CD4-positive, CD25-positive, alpha-beta regulatory T cell (primary cell): ENCODE results near the gene TRIM61. TPM values are rescaled to one million over a fixed set of nuclear protein-coding genes. Genes with fewer than 3 reads are reported as not detected.
"Not testable (repeated sequence)": the region's sequence is repeated elsewhere in the genome, so short reads cannot be mapped to it uniquely, and the experiment has no call there.

Source experiments
- ATAC-seq, 2 donors: fragments of 150-1000 bp; cut with Tn5 transposase; one replicate each; pipeline ENCODE4 v1.10.0; 2021; ENCODE audit warnings: low read depth in 2 of 2, moderate number of reproducible peaks in 2 of 2, moderate library complexity in 1 of 2
- DNase-seq, 3 donors: peaks; one replicate each; pipeline versions ENCODE4 v3.0.0 to v3.0.0-alpha.2; 2012 to 2022; ENCODE audit warnings: mixed read lengths in 1 of 3
- H3K27ac ChIP-seq: one replicate; pipeline ENCODE4 v1.7.0; 2013; ENCODE audit warnings: mild to moderate bottlenecking, low read length; ENCODE audit not compliant: insufficient read depth, poor library complexity, severe bottlenecking
- H3K27me3 ChIP-seq: one replicate; pipeline ENCODE4 v1.7.0; 2013; ENCODE audit warnings: low read length; ENCODE audit not compliant: control insufficient read depth, insufficient read depth
- H3K36me3 ChIP-seq: one replicate; pipeline ENCODE4 v1.7.0; 2013; ENCODE audit warnings: mild to moderate bottlenecking, low read length, moderate library complexity; ENCODE audit not compliant: control insufficient read depth, insufficient read depth
- H3K4me1 ChIP-seq: 2 replicates; pipeline ENCODE4 v1.7.0; 2013; ENCODE audit warnings: mild to moderate bottlenecking, low read length; ENCODE audit not compliant: insufficient read depth, control insufficient read depth, poor library complexity, severe bottlenecking
- H3K4me3 ChIP-seq: one replicate; pipeline ENCODE4 v1.7.0; 2013; ENCODE audit warnings: low read depth, mild to moderate bottlenecking, low read length, moderate library complexity
- H3K9me3 ChIP-seq, 2 experiments: 1 replicate in 1 of 2; 2 replicates in 1 of 2; pipeline ENCODE4 v1.7.0; 2013; ENCODE audit warnings: low read length in 2 of 2, mild to moderate bottlenecking in 1 of 2, moderate library complexity in 1 of 2; ENCODE audit not compliant: control insufficient read depth in 2 of 2
- H3K27ac Mint-ChIP-seq, 3 donors: one replicate each; pipeline ENCODE4 v1.8.0; 2020 to 2022; ENCODE audit warnings: mild to moderate bottlenecking in 3 of 3, mixed read lengths in 3 of 3, moderate library complexity in 2 of 3
- H3K27me3 Mint-ChIP-seq: one replicate; pipeline ENCODE4 v1.8.0; 2022; ENCODE audit warnings: mild to moderate bottlenecking, mixed read lengths
- H3K36me3 Mint-ChIP-seq: one replicate; pipeline ENCODE4 v1.8.0; 2020; ENCODE audit warnings: mixed read lengths
- H3K4me1 Mint-ChIP-seq, 4 donors: one replicate each; pipeline ENCODE4 v1.8.0; 2020 to 2022; ENCODE audit warnings: mixed read lengths in 4 of 4, mild to moderate bottlenecking in 1 of 4
- H3K4me3 Mint-ChIP-seq, 4 donors: one replicate each; pipeline ENCODE4 v1.8.0; 2020 to 2022; ENCODE audit warnings: mild to moderate bottlenecking in 4 of 4, mixed read lengths in 4 of 4, moderate library complexity in 3 of 4
- H3K9me3 Mint-ChIP-seq, 7 donors: one replicate each; pipeline ENCODE4 v1.8.0; 2020 to 2022; ENCODE audit warnings: mixed read lengths in 7 of 7, mild to moderate bottlenecking in 3 of 7, moderate library complexity in 2 of 7
- polyA plus RNA-seq, 4 donors: library from polyadenylated mRNA; unstranded; fragments of 300-500 nt; fragmentation: Illumina TruSeq; gene quantifications; one replicate each; pipeline ENCODE4 v1.2.3, GENCODE V29; 2021
- total RNA-seq: library from RNA; stranded (reverse); gene quantifications from one replicate; pipeline ENCODE4 v1.2.3, GENCODE V29; 2022

Gene TRIM61
- total and polyA plus RNA-seq, 5 donors from 2014 or later: 0.25 to 1.5 (median 0.34) TPM; not detected in 1

DNA sequence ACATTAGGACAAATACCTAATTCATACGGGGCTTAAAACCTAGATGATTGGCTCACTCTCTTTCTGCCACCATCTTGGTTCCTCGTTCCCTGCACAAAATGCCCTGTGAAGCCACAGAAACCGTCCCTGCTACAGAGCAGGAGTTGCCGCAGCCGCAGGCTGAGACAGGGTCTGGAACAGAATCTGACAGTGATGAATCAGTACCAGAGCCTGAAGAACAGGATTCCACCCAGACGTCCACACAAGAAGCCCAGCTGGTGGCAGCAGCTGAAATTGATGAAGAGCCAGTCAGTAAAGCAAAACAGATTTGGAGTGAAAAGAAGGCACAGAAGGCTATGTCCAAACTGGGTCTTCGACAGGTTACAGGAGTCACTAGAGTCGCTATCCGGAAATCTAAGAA lies 34.3 kb downstream of the TRIM61 start:
- Mint-ChIP-seq H3K27me3 (peaks cover 2% of the 10 kb centered on the region), H3K4me3 (no peak overlapping the region), H3K4me1 (no peaks in the 10 kb centered on the region), H3K27ac (no peak overlapping the region), H3K9me3 (peaks cover 0 to 8% (median 0%) of the 10 kb centered on the region in 7 donors), H3K36me3 (no peaks in the 10 kb centered on the region)
- no peak for ATAC-seq
- Histone ChIP-seq H3K4me3 (no peak overlapping the region), H3K4me1 (no peaks in the 10 kb centered on the region), H3K36me3 (no peaks in the 10 kb centered on the region), H3K27ac (no peak overlapping the region), H3K9me3 (no peaks in the 10 kb centered on the region), H3K27me3 (no peaks in the 10 kb centered on the region)
- no peak for DNase-seq

GRCh38 chr4:164937576-164938270 lies 39.7 kb downstream of the TRIM61 start:
- ATAC-seq (no peak), DNase-seq (no peak)
- Mint-ChIP-seq H3K27me3 (peaks cover 5% of the 10 kb centered on the region), H3K4me1 (no peaks in the 10 kb centered on the region), H3K4me3 (no peak overlapping the region), H3K9me3 (peaks cover 0 to 4% (median 0%) of the 10 kb centered on the region in 7 donors), H3K27ac (no peak overlapping the region), H3K36me3 (no peaks in the 10 kb centered on the region)
- H3K4me1 ChIP-seq: no peaks in the 10 kb centered on the region
- no peaks in the 10 kb centered on the region for H3K36me3 ChIP-seq
- H3K27ac ChIP-seq: no peak overlapping the region
- H3K27me3 ChIP-seq: no peaks in the 10 kb centered on the region
- no peaks in the 10 kb centered on the region for H3K9me3 ChIP-seq
- no peak overlapping the region for H3K4me3 ChIP-seq

GRCh38 chr4:164935865-164936606 lies 41.4 kb downstream of the TRIM61 start:
- H3K4me1 ChIP-seq, H3K27me3 ChIP-seq, H3K36me3 Mint-ChIP-seq, H3K36me3 ChIP-seq, H3K4me1 Mint-ChIP-seq, H3K9me3 Mint-ChIP-seq, H3K4me3 Mint-ChIP-seq, DNase-seq, ATAC-seq, H3K27me3 Mint-ChIP-seq, H3K27ac ChIP-seq, H3K9me3 ChIP-seq, H3K4me3 ChIP-seq, H3K27ac Mint-ChIP-seq: not testable (repeated sequence)

GRCh38 chr4:164935363-164935762 lies 42.1 kb downstream of the TRIM61 start:
- Mint-ChIP-seq H3K4me3 (no peak overlapping the region), H3K9me3 (peaks cover 0 to 2% (median 0%) of the 10 kb centered on the region in 7 donors), H3K4me1 (no peaks in the 10 kb centered on the region), H3K27me3 (peaks cover 5% of the 10 kb centered on the region), H3K27ac (peak overlapping the region in 1 of 3 donors; percentile 9), H3K36me3 (no peaks in the 10 kb centered on the region)
- no peak overlapping the region for H3K27ac ChIP-seq
- H3K27me3 ChIP-seq: no peaks in the 10 kb centered on the region
- no peaks in the 10 kb centered on the region for H3K4me1 ChIP-seq
- no peak for ATAC-seq
- H3K4me3 ChIP-seq: no peak overlapping the region
- DNase-seq: peak in 1 of 3 donors; percentile 4
- no peaks in the 10 kb centered on the region for H3K36me3 ChIP-seq
- H3K9me3 ChIP-seq: no peaks in the 10 kb centered on the region

GRCh38 chr4:164933244-164933643 lies 44.2 kb downstream of the TRIM61 start:
- Mint-ChIP-seq H3K9me3 (peaks cover 0 to 2% (median 0%) of the 10 kb centered on the region in 7 donors), H3K36me3 (no peaks in the 10 kb centered on the region), H3K27me3 (peaks cover 5% of the 10 kb centered on the region), H3K27ac (no peak overlapping the region), H3K4me3 (no peak overlapping the region), H3K4me1 (no peaks in the 10 kb centered on the region)
- H3K4me1 ChIP-seq: no peaks in the 10 kb centered on the region
- no peak for ATAC-seq
- H3K9me3 ChIP-seq: no peaks in the 10 kb centered on the region
- DNase-seq: no peak
- no peaks in the 10 kb centered on the region for H3K36me3 ChIP-seq
- no peaks in the 10 kb centered on the region for H3K27me3 ChIP-seq
- no peak overlapping the region for H3K4me3 ChIP-seq
- no peak overlapping the region for H3K27ac ChIP-seq

DNA sequence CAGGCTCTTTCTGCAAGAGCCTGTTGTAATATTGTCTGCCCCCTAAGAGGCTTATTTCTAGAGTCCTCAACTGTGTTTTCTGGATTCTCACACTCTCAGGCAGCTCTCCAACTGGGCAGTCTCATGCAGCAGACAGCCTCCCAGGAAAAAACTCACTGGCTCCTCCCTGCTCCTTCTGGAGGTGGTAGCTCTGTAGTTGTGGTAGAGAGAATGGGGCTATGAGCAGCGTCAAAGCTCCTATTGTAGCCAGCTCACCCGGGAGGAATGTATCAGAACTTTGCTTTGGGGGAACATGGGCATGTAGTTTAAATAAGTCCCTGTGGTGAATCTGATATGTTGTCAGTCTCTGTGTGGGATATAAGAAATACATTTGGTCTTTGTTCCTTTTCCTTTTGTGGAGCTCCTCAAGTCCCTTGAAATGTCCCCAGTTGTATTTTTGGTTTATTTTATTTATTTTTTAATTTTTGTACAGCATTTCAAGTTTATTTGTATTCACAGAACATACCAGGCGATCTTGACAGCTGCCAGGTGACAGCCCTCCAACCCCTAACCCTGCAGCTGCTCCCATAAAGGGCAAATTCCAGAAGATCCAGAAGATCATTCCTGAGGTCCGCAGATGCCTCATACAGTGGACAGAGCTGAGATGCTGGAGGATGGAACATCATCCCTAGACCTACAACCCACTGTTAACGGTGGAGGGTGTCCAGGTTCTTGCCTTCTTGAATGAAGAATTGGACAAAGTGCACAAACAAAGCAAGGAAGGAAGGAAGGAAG lies 45.7 kb downstream of the TRIM61 start:
- DNase-seq (no peak), ATAC-seq (no peak)
- Mint-ChIP-seq H3K27ac (no peak overlapping the region), H3K36me3 (no peaks in the 10 kb centered on the region), H3K4me1 (no peaks in the 10 kb centered on the region), H3K4me3 (no peak overlapping the region), H3K27me3 (peaks cover 5% of the 10 kb centered on the region), H3K9me3 (no peaks in the 10 kb centered on the region)
- no peaks in the 10 kb centered on the region for H3K4me1 ChIP-seq
- no peak overlapping the region for H3K4me3 ChIP-seq
- no peaks in the 10 kb centered on the region for H3K36me3 ChIP-seq
- H3K27ac ChIP-seq: no peak overlapping the region
- no peaks in the 10 kb centered on the region for H3K9me3 ChIP-seq
- no peaks in the 10 kb centered on the region for H3K27me3 ChIP-seq

- Mint-ChIP-seq H3K27ac (no peak overlapping the region), H3K4me3 (no peak overlapping the region), H3K9me3 (no peaks in the 10 kb centered on the region), H3K27me3 (peaks cover 3% of the 10 kb centered on the region), H3K36me3 (no peaks in the 10 kb centered on the region), H3K4me1 (no peaks in the 10 kb centered on the region)
- H3K4me3 ChIP-seq: no peak overlapping the region
- DNase-seq (no peak), ATAC-seq (no peak)
- no peaks in the 10 kb centered on the region for H3K4me1 ChIP-seq
- H3K27me3 ChIP-seq: no peaks in the 10 kb centered on the region
- H3K36me3 ChIP-seq: no peaks in the 10 kb centered on the region
- no peaks in the 10 kb centered on the region for H3K9me3 ChIP-seq
- H3K27ac ChIP-seq: no peak overlapping the region
Observed at GRCh38 chr4:164930647-164931046, 46.8 kb downstream of the TRIM61 start.
